ENCODE measurements around the gene CDH18.

Gene CDH18

DNA sequence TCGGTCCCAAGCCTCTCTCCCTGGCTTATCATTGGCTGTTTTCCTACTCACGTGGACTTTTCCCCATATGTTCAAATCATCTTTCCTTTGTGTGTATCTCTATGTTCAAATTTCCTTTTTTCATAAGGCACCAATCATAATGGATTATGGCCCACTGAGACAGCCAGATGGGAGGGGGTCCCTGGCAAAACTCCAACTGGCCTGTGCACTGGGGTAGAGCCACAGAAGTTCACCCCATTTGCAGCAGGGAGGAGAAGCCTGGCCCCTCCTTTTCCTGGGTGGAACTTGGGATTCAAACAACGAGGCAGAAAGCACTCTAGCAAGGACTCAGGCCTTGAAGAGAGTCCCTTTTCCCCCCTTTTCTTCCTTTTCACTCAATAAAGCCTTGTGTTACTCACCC is 362.4 kb downstream of the CDH18 start:
- TF ChIP-seq, protein P1, sequence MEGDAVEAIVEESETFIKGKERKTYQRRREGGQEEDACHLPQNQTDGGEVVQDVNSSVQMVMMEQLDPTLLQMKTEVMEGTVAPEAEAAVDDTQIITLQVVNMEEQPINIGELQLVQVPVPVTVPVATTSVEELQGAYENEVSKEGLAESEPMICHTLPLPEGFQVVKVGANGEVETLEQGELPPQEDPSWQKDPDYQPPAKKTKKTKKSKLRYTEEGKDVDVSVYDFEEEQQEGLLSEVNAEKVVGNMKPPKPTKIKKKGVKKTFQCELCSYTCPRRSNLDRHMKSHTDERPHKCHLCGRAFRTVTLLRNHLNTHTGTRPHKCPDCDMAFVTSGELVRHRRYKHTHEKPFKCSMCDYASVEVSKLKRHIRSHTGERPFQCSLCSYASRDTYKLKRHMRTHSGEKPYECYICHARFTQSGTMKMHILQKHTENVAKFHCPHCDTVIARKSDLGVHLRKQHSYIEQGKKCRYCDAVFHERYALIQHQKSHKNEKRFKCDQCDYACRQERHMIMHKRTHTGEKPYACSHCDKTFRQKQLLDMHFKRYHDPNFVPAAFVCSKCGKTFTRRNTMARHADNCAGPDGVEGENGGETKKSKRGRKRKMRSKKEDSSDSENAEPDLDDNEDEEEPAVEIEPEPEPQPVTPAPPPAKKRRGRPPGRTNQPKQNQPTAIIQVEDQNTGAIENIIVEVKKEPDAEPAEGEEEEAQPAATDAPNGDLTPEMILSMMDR (IDR thresholded peaks at IDR 0.05; ENCODE audit: insufficient read depth, low read depth, low read length, missing control alignments), result no peak
- DNase-seq (ENCODE audit: low read depth), result no peak
- no peak overlapping the region for H3K4me3 ChIP-seq (ENCODE audit: low read depth, low read length)

DNA sequence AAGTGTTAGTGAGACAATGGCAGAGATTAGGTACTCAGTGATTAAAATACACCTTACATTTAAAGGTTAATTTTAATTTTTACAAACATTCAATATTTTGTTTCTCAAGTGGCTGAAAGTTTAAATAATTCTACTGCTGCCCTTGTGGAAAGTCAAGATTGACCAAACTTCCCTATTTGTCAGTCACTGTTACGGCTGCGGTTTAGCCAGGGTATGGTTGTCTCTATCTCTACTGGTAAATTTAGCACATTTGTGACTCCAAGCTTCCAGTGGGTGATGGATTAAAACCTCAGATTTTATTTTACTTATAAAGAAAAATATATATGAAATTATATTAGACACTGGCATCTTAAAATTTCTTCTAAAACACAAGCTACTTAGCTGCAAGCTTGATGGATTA is 368.4 kb downstream of the CDH18 start:
- no peak overlapping the region for H3K4me3 ChIP-seq (ENCODE audit: low read depth, low read length)
- TF ChIP-seq, protein P1 (IDR thresholded peaks at IDR 0.05; ENCODE audit: insufficient read depth, low read depth, low read length, missing control alignments), result no peak
- no peak for DNase-seq (ENCODE audit: low read depth)

DNA sequence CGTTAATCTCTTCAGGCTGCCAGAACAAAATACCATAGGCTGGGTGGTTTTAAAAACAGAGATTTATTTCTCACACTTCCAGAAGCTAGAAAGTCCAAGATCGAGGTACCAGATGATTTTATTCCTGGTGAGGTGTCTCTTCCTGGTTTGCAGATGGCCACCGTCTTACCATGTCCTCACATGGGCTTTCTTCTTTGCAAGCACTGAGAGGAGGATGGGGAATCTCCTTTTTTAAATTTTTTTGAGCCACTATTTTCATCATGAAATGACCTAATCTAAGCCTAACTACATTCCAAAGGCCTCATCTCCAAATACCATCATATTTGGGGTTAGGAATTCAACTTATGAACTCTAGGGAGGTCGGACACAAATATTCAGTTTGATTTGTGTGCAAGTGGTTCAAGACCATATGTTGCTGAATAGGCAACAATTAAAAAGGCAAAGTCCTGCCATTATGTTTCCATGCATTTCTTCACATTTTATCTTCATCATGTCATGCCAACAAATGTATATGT is 371.2 kb downstream of the CDH18 start:
- TF ChIP-seq, protein P1 (IDR thresholded peaks at IDR 0.05; ENCODE audit: insufficient read depth, low read depth, low read length, missing control alignments), result no peak
- DNase-seq (ENCODE audit: low read depth), result no peak
- no peak overlapping the region for H3K4me3 ChIP-seq (ENCODE audit: low read depth, low read length)

DNA sequence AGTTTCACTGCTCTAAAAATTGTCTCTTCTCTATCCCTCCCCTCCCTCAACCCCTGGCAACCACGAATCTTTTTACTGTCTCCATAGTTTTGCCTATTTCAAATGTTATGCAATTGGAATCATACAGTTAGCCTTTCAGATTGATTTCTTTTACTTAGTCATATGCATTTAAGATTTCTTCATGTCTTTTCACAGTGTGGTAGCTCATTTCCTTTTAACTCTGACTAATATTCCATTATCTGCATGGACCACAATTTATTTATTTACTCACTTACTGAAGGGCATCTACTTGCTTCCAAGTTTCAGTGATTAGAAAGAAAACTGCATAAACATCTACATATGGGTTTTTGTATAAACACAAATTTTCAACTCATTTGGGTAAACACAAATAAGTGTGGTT is 372.3 kb downstream of the CDH18 start:
- TF ChIP-seq, protein P1 (IDR thresholded peaks at IDR 0.05; ENCODE audit: insufficient read depth, low read depth, low read length, missing control alignments), result no peak

DNA sequence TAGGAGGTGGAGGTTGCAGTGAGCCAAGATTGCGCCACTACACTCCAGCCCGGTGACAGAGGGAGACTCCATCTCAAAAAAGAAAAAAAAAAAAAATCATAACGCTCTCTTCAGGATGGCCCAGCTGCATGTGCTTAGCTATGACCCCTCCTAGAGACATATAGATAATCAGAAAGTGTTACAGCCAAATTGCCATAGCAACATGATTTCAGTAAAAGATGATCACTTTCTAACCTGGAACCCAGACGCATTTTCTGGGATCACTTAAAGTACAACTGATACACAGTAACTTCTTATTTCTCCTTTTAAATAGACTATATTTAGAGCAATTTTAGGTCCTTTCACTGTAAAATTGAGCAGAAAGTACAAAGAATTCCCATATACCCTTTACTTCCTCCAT is 372.9 kb downstream of the CDH18 start:
- H3K4me3 ChIP-seq (ENCODE audit: low read depth, low read length), result no peak overlapping the region
- no peak for DNase-seq (ENCODE audit: low read depth)
- TF ChIP-seq, protein P1 (IDR thresholded peaks at IDR 0.05; ENCODE audit: insufficient read depth, low read depth, low read length, missing control alignments), result no peak

More for the DNA sequence above, 372.3 kb downstream of the CDH18 start:
- DNase-seq (ENCODE audit: low read depth), result no peak
- no peak overlapping the region for H3K4me3 ChIP-seq (ENCODE audit: low read depth, low read length)

DNA sequence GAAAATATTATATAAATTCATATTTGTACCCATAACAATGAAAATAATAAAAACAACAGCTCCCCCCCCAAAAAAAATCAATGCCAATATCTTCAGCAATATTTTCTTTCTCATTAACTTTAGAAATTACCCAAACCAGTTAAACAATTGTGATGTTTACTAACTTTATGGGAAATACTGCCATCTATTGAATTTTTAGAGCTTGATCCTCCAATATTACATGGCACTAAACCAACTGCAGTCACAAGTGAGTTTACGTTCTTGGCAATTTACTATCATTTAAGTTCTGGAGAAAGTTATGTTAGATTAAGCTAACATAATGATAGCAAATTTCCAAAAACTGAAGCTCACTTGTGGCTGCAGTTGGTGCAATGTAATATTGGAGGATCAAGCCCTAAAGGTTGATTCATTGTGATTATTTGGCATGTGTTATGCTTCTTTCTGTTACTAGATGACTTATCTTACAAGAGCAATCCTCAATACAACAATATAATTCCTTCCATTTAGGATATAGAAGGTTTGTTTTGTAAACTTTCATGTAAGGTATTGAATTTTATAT is 379.5 kb downstream of the CDH18 start:
- no peak for DNase-seq (ENCODE audit: low read depth)
- TF ChIP-seq, protein P1 (IDR thresholded peaks at IDR 0.05; ENCODE audit: insufficient read depth, low read depth, low read length, missing control alignments), result no peak
- H3K4me3 ChIP-seq (ENCODE audit: low read depth, low read length), result no peak overlapping the region

DNA sequence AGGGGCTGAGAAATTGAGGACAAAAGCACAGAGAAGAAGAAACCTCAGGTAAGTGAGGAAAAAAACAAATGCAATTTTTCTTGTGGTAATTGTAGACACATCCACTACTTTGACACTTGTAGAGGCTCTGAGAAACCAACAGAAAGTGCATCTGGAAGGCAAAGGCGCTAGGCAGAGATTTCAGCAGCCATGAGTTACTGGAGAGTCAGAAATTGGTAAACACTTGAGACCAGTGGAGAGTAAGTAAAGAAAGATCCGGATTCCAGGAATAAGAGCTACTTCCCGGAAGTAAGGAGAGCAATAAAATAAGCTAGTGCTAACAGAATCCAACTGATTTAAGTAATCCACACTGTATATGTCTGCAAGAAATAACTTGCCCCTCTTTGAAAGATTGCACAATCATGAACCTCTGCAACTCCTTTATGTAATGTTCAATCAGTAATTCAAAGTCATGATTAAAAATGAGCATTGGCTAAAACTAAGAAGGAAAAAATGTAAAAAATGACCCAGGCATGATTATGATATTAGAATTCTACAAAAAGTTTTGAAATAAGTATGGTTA is 382.1 kb downstream of the CDH18 start:
- TF ChIP-seq, protein P1 (IDR thresholded peaks at IDR 0.05; ENCODE audit: insufficient read depth, low read depth, low read length, missing control alignments), result no peak
- no peak for DNase-seq (ENCODE audit: low read depth)
- no peak overlapping the region for H3K4me3 ChIP-seq (ENCODE audit: low read depth, low read length)
